AG09309 (cell line): ENCODE data around the gene ATAT1.
A peak's percentile ranks its signal among the peaks of the same experiment; 100 is the strongest.
"Not testable (repeated sequence)": the region's sequence is repeated elsewhere in the genome, so short reads cannot be mapped to it uniquely, and the experiment has no call there.

Source experiments
- DNase-seq: peaks from one replicate; pipeline ENCODE4 v3.0.0-alpha.2; 2010; ENCODE audit warnings: low read depth
- H3K4me3 ChIP-seq: 2 replicates; pipeline ENCODE4 v1.5.1; 2011; ENCODE audit warnings: mild to moderate bottlenecking, low read depth, low read length, moderate library complexity; ENCODE audit not compliant: control insufficient read depth
- CTCF ChIP-seq: IDR thresholded peaks from 2 replicates; pipeline ENCODE4 v1.5.1; 2011; ENCODE audit warnings: mild to moderate bottlenecking, low read depth, low read length, inconsistent platforms; ENCODE audit not compliant: insufficient read depth, control insufficient read depth; ENCODE audit errors: missing control alignments

ATAT1 gene

GRCh38 chr6:30592287-30592686 is 34.4 kb upstream of the ATAT1 start:
- DNase-seq, result no peak
- no peak overlapping the region for H3K4me3 ChIP-seq
- TF ChIP-seq CTCF, result no peak

DNA sequence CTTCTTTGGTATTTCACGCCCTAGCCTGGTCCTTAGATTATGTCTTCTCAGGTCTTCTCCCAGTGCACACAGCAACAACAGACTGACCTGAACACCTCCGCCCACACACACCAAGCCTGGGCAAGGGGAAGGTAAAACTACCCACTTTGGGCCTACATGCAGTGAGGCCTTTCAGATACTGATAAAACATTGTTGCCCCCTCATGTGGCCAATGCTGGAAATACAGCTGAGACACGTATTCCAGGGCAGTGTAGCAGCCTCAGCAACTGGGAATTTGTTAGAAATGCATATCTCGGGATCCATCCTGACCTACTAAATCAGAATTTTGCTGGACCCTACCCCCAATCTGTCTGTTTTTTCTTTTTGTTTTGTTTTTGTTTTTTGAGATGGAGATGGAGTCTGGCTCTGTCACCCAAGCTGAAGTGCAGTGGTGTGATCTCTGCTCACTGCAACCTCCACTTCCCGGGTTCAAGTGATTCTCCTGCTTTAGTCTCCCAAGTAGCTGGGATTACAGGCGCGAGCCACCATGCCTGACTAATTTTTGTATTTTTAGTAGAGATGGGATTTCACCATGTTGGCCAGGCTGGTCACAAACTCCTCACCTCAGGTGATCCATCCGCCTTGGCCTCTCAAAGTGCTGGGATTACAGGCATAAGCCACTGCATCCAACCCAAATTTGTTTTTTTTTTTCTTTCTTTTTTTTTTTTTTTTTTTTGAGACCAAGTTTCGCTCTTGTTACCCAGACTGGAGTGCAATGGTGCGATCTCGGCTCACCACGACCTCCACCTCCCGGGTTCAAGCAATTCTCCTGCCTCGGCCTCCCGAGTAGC is 29.1 kb upstream of the ATAT1 start:
- not testable (repeated sequence) for H3K4me3 ChIP-seq, DNase-seq
- TF ChIP-seq CTCF, result peak; percentile 78

- TF ChIP-seq CTCF, result no peak
- H3K4me3 ChIP-seq, result no peak overlapping the region
- no peak for DNase-seq
Measured at GRCh38 chr6:30598912-30599624, 27.6 kb upstream of the ATAT1 start.

DNA sequence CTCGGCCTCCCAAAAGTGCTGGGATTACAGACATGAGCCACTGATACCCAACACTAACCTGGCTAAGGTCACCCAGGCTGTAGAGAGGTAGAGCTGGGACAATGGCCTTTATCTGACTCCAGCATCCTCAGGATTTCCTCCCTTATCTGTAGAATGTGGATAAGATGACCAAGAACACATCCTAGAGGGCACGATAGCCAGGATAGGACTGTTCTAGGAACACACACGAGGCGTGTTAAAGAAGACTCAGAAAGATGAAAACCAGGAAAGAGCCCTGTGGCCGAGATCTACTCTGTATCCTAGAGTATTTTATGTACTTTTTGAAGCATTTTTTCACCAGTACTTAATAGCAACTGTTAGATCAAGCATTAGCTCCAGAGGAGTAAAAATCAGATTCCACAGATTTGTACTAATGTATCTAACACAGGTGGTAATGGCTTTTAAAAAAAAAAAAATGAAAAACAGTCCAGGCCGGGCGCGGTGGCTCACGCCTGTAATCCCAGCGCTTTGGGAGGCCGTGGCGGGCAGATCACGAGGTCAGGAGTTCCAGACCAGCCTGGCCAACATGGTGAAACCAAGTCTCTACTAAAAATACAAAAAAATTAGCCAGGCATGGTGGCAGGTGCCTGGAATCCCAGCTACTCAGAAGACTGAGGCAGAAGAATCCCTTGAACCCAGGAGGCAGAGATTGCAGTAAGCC is 26.9 kb upstream of the ATAT1 start:
- DNase-seq, result no peak
- no peak for TF ChIP-seq CTCF
- H3K4me3 ChIP-seq, result no peak overlapping the region

- TF ChIP-seq CTCF, result no peak
- DNase-seq, result no peak
- H3K4me3 ChIP-seq, result no peak overlapping the region
Measured at GRCh38 chr6:30600451-30600961, 26.2 kb upstream of the ATAT1 start.

DNA sequence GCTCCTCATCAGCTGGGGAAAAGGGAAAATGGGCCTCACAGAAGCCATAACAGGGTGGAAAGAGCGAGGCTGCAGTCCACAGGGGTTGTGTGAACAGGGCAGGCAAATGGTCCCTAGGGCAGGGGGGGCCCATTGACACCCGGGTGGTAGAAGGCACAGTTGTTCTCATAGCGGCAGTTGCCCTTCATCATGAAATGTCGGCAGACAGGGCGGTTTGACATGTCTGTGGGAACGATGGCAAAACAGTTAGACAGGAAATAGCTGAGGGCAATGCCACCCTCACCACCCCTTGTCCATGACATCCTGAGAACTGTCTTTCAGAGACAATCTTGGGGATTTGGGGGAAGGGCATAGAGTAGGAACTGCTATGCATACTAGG is 25.2 kb upstream of the ATAT1 start:
- DNase-seq, result no peak

More for the DNA sequence above, 25.2 kb upstream of the ATAT1 start:
- H3K4me3 ChIP-seq, result no peak overlapping the region
- no peak for TF ChIP-seq CTCF
